ENCODE data around the gene HNRNPA2B1. TPM values are rescaled to one million over a fixed set of nuclear protein-coding genes. Genes with fewer than 3 reads are reported as not detected.
A peak's percentile ranks its signal among the peaks of the same experiment; 100 is the strongest.

HNRNPA2B1 gene
- total and polyA plus RNA-seq, 2 of the 4 experiments (the other 2 are of a cell fraction): 49.3 to 515 TPM

GRCh38 chr7:26151650-26151952, 48.9 kb downstream of the HNRNPA2B1 start:
- intact Hi-C loops (cut with micrococcal nuclease) (no loop called here), in situ Hi-C loops (cut with MboI; ENCODE audit: low sequenced_read_pairs) (no loop called here), dilution Hi-C loops (cut with HindIII; ENCODE audit: low sequenced_read_pairs, unreplicated experiment) (no loop called here)
- Histone ChIP-seq H4K8ac (ENCODE audit: low read depth in 2 of 2, low read length in 2 of 2) (peak overlapping the region; percentile 100), H2AK9ac (replicated peaks; ENCODE audit: low read depth, low read length, poor library complexity) (peak overlapping the region; percentile 73), H2BK20ac (ENCODE audit: low read depth, low read length) (peak overlapping the region; percentile 60; the same call in 1 of the 2 replicates), H2BK5ac (ENCODE audit: low read depth, low read length, poor library complexity, severe bottlenecking) (peak overlapping the region; percentile 61), H3K14ac (replicated peaks; ENCODE audit: low read depth, low read length) (peak overlapping the region; percentile 97), H3K56ac (ENCODE audit: extremely low read depth, insufficient read depth, low read length) (no peak overlapping the region), H3K4me2 (ENCODE audit: low read depth, low read length) (peak overlapping the region; percentile 80), H3K36me3 (ENCODE audit: control insufficient read depth, insufficient read depth, low read length) (no peaks in the 10 kb centered on the region), H3K9ac (ENCODE audit: low read depth, low read length) (peak overlapping the region; percentile 57; the same call in 1 of the 2 replicates), H3K79me1 (ENCODE audit: low read depth in 1 of 2, low read length in 2 of 2) (peaks cover 4 to 40% of the 10 kb centered on the region in 2 experiments; a peak in 3 of 4 replicates), H4K91ac (ENCODE audit: insufficient read depth, low read depth, low read length) (peak overlapping the region; percentile 94), H3K4ac (ENCODE audit: low read depth, low read length) (peak overlapping the region; percentile 99), H2AK5ac (ENCODE audit: low read depth, low read length) (peak overlapping the region; percentile 61; the same call in 1 of the 2 replicates), H2AFZ (replicated peaks; ENCODE audit: low read length, poor library complexity) (peak overlapping the region; percentile 100), H3K27ac (ENCODE audit: insufficient read depth, low read length) (peak overlapping the region; percentile 55), H3K18ac (ENCODE audit: low read depth, low read length) (peak overlapping the region; percentile 68), H2BK15ac (ENCODE audit: low read depth, low read length) (peak overlapping the region; percentile 96), H3K23ac (ENCODE audit: low read depth, low read length) (no peak overlapping the region; the same call in none of the 2 replicates), H3K4me3 (ENCODE audit: insufficient read depth, low read depth, low read length) (peak overlapping the region; percentile 94), H3K9me3 (ENCODE audit: control insufficient read depth, insufficient read depth, low read length) (no peaks in the 10 kb centered on the region), H3K4me1 (ENCODE audit: control insufficient read depth, insufficient read depth, low read length) (peaks cover 23% of the 10 kb centered on the region), H3K27me3 (ENCODE audit: control insufficient read depth, insufficient read depth, low read length) (no peaks in the 10 kb centered on the region), H4K20me1 (ENCODE audit: insufficient read depth, low read length) (no peaks in the 10 kb centered on the region), H3K9me1 (ENCODE audit: insufficient read depth, low read length) (peaks cover 37% of the 10 kb centered on the region), H4K5ac (ENCODE audit: low read depth, low read length) (peak overlapping the region; percentile 93), H2BK120ac (ENCODE audit: low read depth, low read length) (peak overlapping the region; percentile 89)
- TF ChIP-seq POLR2A (IDR thresholded peaks at IDR 0.05; ENCODE audit: low read depth, low read length) (no peak), MAFK (IDR thresholded peaks at IDR 0.05; ENCODE audit: low read depth, low read length) (no peak), ELK1 (IDR thresholded peaks at IDR 0.05; ENCODE audit: borderline replicate concordance, low read depth, low read length) (no peak), CTCF (conservative IDR thresholded peaks at IDR 0.05; ENCODE audit: low read depth, low read length) (no peak), FOS (IDR thresholded peaks at IDR 0.05; ENCODE audit: low read depth, low read length) (no peak), USF2 (IDR thresholded peaks at IDR 0.05; ENCODE audit: low read depth, low read length) (no peak), CEBPB (IDR thresholded peaks at IDR 0.05; ENCODE audit: low read depth, low read length) (no peak), MAZ (IDR thresholded peaks at IDR 0.05; ENCODE audit: borderline replicate concordance, low read depth, low read length) (no peak), CHD1 (IDR thresholded peaks at IDR 0.05; ENCODE audit: low read depth, low read length) (no peak)
- DNase-seq (no peak), ATAC-seq (ENCODE audit: low read depth) (no peak)
- POLR2A ChIA-PET (ENCODE audit: unreplicated experiment): no interaction called here
- BruUV-seq (replicated peaks): no TSS peak
- 68% methylated on average over 4 of the region's 10 CpGs; no CpG with 5 or more reads in 1 of the 2 experiments for WGBS, 2 experiments (ENCODE audit: extremely low coverage in 2 of 2, insufficient read length in 1 of 2)
- CTCF ChIA-PET: interaction anchor here (0.9 to 2.6 kb wide), 2 partner anchors 61 to 62 kb away, joined by 3 to 7 read pairs; no protein-coding TSS in a partner anchor

All from IMR-90 (cell line).